Kidney (tissue), 14 donors: Measurements from ENCODE around the gene MATN4. TPM values are rescaled to one million over a fixed set of nuclear protein-coding genes. Genes with fewer than 3 reads are reported as not detected.

ENCODE experiments used
- DNase-seq, 5 donors: peaks; one replicate each; pipeline ENCODE4 v3.0.0-alpha.2; 2013 to 2020
- FAIRE-seq: peaks from 2 replicates; lab custom pipeline; 2012; peaks lifted over from hg19 to GRCh38; lab: Jason Lieb, UNC
- H3K27ac ChIP-seq, 2 donors: one replicate each; pipeline ENCODE4 v1.7.0; 2013; ENCODE audit warnings: low read depth in 2 of 2, low read length in 2 of 2, inconsistent platforms in 1 of 2
- H3K27me3 ChIP-seq: one replicate; pipeline ENCODE4 v1.7.1; 2013; ENCODE audit warnings: low read length, inconsistent platforms; ENCODE audit not compliant: control insufficient read depth, insufficient read depth
- H3K36me3 ChIP-seq, 3 donors: one replicate each; pipeline versions ENCODE4 v1.7.0 to v1.7.1; 2013; ENCODE audit warnings: low read length in 3 of 3, control low read depth in 1 of 3, inconsistent platforms in 1 of 3; ENCODE audit not compliant: insufficient read depth in 3 of 3, control insufficient read depth in 2 of 3
- H3K4me1 ChIP-seq, 3 donors: one replicate each; pipeline versions ENCODE4 v1.7.0 to v1.7.1; 2013; ENCODE audit warnings: low read length in 3 of 3, inconsistent platforms in 1 of 3, low read depth in 1 of 3; ENCODE audit not compliant: control insufficient read depth in 2 of 3, insufficient read depth in 2 of 3
- H3K4me3 ChIP-seq, 3 donors: one replicate each; pipeline versions ENCODE4 v1.7.0 to v1.8.1; 2013; ENCODE audit warnings: low read length in 3 of 3, control low read depth in 1 of 3, inconsistent platforms in 1 of 3
- H3K9ac ChIP-seq, 3 donors: one replicate each; pipeline versions ENCODE4 v1.7.0 to v1.7.1; 2013; ENCODE audit warnings: low read length in 3 of 3, control low read depth in 1 of 3, inconsistent platforms in 1 of 3
- H3K9me3 ChIP-seq, 3 donors: one replicate each; pipeline versions ENCODE4 v1.7.0 to v1.7.1; 2013; ENCODE audit warnings: low read length in 3 of 3, control low read depth in 1 of 3, inconsistent platforms in 1 of 3; ENCODE audit not compliant: control insufficient read depth in 2 of 3, insufficient read depth in 1 of 3
- CTCF ChIP-seq: IDR thresholded peaks from 3 replicates; pipeline ENCODE4 v1.5.1; 2012; ENCODE audit warnings: mild to moderate bottlenecking, moderate library complexity, borderline replicate concordance; ENCODE audit not compliant: insufficient read depth; ENCODE audit errors: extremely low read depth
- intact Hi-C: fragments of 100-400 bp; cut with DNase I; formaldehyde crosslinking; loops from one replicate; pipeline ENCODE4 v1.11.1; 2022
- polyA plus RNA-seq: library from polyadenylated mRNA; stranded (reverse); fragments of 350-450 nt; fragmentation: Illumina TruSeq; extraction: RNeasy Lipid Tissue Mini Kit (QIAGEN cat#74804); gene quantifications from one replicate; pipeline ENCODE4 v1.2.3, GENCODE V29; 2014; ENCODE audit warnings: low read depth, low replicate concordance; ENCODE audit not compliant: insufficient read depth
- total RNA-seq: library from RNA; stranded (reverse); fragmentation: NEBNext Ultra II Directional; extraction: Animal tissue kit (Norgen Biotek cat#: 25700); gene quantifications from one replicate; pipeline ENCODE4 v1.2.1, GENCODE V29; 2021
- donor health status: control.
- donor health status: control.
- donor health status: control.
- donor health status: control.
- donor health status: control.
- donor health status: DM: yes; HTN: yes; CAD: no.
- donor health status: Normal renal cell carcinoma (clear cell type).

MATN4 gene
- total and polyA plus RNA-seq, 2 donors from 2014 or later: 0.19 TPM

GRCh38 chr20:45301824-45302271 lies 6.3 kb downstream of the MATN4 start:
- no peak overlapping the region for H3K27ac ChIP-seq
- H3K4me3 ChIP-seq: no peak overlapping the region
- intact Hi-C loops: no loop called here
- no peak for FAIRE-seq
- no peaks in the 10 kb centered on the region for H3K9me3 ChIP-seq
- peaks cover 4% of the 10 kb centered on the region for H3K27me3 ChIP-seq
- TF ChIP-seq CTCF: no peak
- no peaks in the 10 kb centered on the region for H3K36me3 ChIP-seq
- no peak overlapping the region for H3K9ac ChIP-seq
- no peak for DNase-seq
- no peaks in the 10 kb centered on the region for H3K4me1 ChIP-seq

- no peak for TF ChIP-seq CTCF
- FAIRE-seq (no peak), DNase-seq (no peak)
- Histone ChIP-seq H3K27me3 (peaks cover 4% of the 10 kb centered on the region), H3K4me1 (no peaks in the 10 kb centered on the region), H3K36me3 (no peaks in the 10 kb centered on the region), H3K9me3 (no peaks in the 10 kb centered on the region), H3K9ac (no peak overlapping the region), H3K4me3 (no peak overlapping the region), H3K27ac (no peak overlapping the region)
- intact Hi-C loops: no loop called here
These were observed 7.1 kb downstream of the MATN4 start for GRCh38 chr20:45300961-45301360.

- H3K36me3 ChIP-seq: no peaks in the 10 kb centered on the region
- H3K9ac ChIP-seq: no peak overlapping the region
- no peaks in the 10 kb centered on the region for H3K4me1 ChIP-seq
- FAIRE-seq (no peak), DNase-seq (no peak)
- peaks cover 4% of the 10 kb centered on the region for H3K27me3 ChIP-seq
- no peak overlapping the region for H3K4me3 ChIP-seq
- intact Hi-C loops: no loop called here
- no peak for TF ChIP-seq CTCF
- no peaks in the 10 kb centered on the region for H3K9me3 ChIP-seq
- H3K27ac ChIP-seq: no peak overlapping the region
These were observed 8.3 kb downstream of the MATN4 start for GRCh38 chr20:45299786-45300185.
